K562 (cell line): ENCODE data around the gene SEMA6B. TPM values are rescaled to one million over a fixed set of nuclear protein-coding genes. Genes with fewer than 3 reads are reported as not detected.

Experiments used
- ZNF318 ChIP-seq, 2 experiments: fragments of 450-650 bp; IDR thresholded peaks; 2 replicates each; pipeline ENCODE4 v1.6.1; 2016; ENCODE audit warnings: mild to moderate bottlenecking in 2 of 2, borderline replicate concordance in 1 of 2, low read depth in 1 of 2, moderate library complexity in 1 of 2
- polyA plus RNA-seq, 8 experiments: library from polyadenylated mRNA; depleted of rRNA in 4 of 8; stranded (reverse) in 5 of 8; unstranded in 3 of 8; fragments of >200 nt; fragmentation: Nextera tagmentation in 2 of 8; fragmentation: Illumina TruSeq in 1 of 8; extraction: Ambion mirVana in 2 of 8; extraction: Trizol in 1 of 8; gene quantifications; 2 replicates each; pipeline versions ENCODE4 v1.2.1 to v1.2.3, GENCODE V29; 2011 to 2014; ENCODE audit warnings: inconsistent platforms in 1 of 8, missing spikeins in 1 of 8
- total RNA-seq, 7 experiments: library from RNA; depleted of rRNA in 6 of 7; stranded (reverse); fragments of >200 nt in 6 of 7; fragmentation: Illumina TruSeq in 2 of 7; extraction: Trizol in 2 of 7; gene quantifications; 2 replicates each; pipeline versions ENCODE4 v1.2.1 to v1.2.3, GENCODE V29; 2011 to 2021; ENCODE audit warnings: low replicate concordance in 1 of 7
- TF ChIP-seq, protein P1 (sequence below), 2 experiments: fragments of 450-650 bp; IDR thresholded peaks; 2 replicates each; pipeline ENCODE4 v1.6.1; 2018; ENCODE audit warnings: mild to moderate bottlenecking in 2 of 2, low read depth in 1 of 2; ENCODE audit not compliant: partially characterized antibody in 2 of 2

SEMA6B gene
- total and polyA plus RNA-seq, 9 of the 15 experiments (the other 6 are each of a cell fraction or from before 2014, with no cell fraction given): 0.65 to 4.6 (median 2.5) TPM; not detected in 2

GRCh38 chr19:4598712-4599111 lies 39.2 kb upstream of the SEMA6B start (continued):
- TF ChIP-seq, protein P1, sequence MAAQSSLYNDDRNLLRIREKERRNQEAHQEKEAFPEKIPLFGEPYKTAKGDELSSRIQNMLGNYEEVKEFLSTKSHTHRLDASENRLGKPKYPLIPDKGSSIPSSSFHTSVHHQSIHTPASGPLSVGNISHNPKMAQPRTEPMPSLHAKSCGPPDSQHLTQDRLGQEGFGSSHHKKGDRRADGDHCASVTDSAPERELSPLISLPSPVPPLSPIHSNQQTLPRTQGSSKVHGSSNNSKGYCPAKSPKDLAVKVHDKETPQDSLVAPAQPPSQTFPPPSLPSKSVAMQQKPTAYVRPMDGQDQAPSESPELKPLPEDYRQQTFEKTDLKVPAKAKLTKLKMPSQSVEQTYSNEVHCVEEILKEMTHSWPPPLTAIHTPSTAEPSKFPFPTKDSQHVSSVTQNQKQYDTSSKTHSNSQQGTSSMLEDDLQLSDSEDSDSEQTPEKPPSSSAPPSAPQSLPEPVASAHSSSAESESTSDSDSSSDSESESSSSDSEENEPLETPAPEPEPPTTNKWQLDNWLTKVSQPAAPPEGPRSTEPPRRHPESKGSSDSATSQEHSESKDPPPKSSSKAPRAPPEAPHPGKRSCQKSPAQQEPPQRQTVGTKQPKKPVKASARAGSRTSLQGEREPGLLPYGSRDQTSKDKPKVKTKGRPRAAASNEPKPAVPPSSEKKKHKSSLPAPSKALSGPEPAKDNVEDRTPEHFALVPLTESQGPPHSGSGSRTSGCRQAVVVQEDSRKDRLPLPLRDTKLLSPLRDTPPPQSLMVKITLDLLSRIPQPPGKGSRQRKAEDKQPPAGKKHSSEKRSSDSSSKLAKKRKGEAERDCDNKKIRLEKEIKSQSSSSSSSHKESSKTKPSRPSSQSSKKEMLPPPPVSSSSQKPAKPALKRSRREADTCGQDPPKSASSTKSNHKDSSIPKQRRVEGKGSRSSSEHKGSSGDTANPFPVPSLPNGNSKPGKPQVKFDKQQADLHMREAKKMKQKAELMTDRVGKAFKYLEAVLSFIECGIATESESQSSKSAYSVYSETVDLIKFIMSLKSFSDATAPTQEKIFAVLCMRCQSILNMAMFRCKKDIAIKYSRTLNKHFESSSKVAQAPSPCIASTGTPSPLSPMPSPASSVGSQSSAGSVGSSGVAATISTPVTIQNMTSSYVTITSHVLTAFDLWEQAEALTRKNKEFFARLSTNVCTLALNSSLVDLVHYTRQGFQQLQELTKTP (IDR thresholded peaks at IDR 0.05; ENCODE audit: low read depth in 1 of 2, partially characterized antibody in 2 of 2): no peak
- no peak for TF ChIP-seq ZNF318 (IDR thresholded peaks at IDR 0.05; ENCODE audit: borderline replicate concordance in 1 of 2, low read depth in 1 of 2)
- TF ChIP-seq, all 486 proteins: peak for 1
